Stimulated activated CD8-positive, alpha-beta memory T cell treated with anti-CD3 and anti-CD28 coated beads, Interleukin-2, amount 100 ng/mL, for 48 hours (primary cell): Measurements from ENCODE around the gene VPS45.
"Not testable (repeated sequence)": the region's sequence is repeated elsewhere in the genome, so short reads cannot be mapped to it uniquely, and the experiment has no call there.

Experiments
- DNase-seq, 2 donors: peaks; one replicate each; pipeline ENCODE4 v3.0.0-alpha.2; 2020; ENCODE audit warnings: low read depth in 2 of 2

VPS45 gene

GRCh38 chr1:150132372-150132771 is 64.8 kb downstream of the VPS45 start:
- DNase-seq, result no peak

DNA sequence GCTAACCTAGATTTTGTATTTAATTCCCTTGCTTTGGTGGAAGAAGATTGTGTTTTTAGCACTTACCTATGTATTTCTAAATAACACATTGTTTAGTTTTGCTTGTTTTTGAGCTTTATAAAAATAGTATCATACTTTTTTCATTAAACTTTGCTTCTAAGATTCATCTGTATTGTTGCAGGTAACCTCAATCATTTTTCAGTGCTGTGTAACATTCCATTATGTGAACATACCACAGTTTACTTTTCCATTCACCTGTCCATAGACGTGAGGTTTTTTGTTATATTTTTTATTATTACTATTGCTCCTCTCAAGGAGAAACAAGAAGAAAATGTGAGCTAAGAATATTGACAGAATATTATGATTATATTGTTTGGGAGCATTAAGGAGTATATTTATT is 67.0 kb downstream of the VPS45 start:
- DNase-seq, result no peak

DNA sequence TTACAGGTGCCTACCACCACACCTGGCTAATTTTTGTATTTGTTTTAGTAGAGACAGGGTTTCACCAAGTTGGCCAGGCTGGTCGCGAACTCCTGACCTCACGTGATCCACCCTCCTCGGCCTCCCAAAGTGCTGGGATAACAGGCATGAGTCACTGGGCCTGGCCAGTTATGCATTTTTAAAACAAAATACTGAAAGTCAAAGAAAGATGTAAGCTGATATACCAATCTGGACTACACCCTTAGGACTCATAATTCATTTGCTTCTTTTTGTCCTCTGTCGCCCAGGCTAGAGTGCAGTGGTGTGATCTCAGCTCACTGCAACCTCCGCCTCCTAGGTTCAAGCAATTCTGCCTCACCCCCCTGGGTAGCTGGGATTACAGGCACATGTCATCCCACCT is 67.8 kb downstream of the VPS45 start:
- DNase-seq, result not testable (repeated sequence)

GRCh38 chr1:150138044-150138443 is 70.5 kb downstream of the VPS45 start:
- DNase-seq, result no peak

GRCh38 chr1:150141452-150141851 is 73.9 kb downstream of the VPS45 start:
- no peak for DNase-seq

GRCh38 chr1:150142083-150142482 is 74.5 kb downstream of the VPS45 start:
- no peak for DNase-seq

GRCh38 chr1:150144606-150145005 is 77.0 kb downstream of the VPS45 start:
- DNase-seq, result no peak

- not testable (repeated sequence) for DNase-seq
Observed at GRCh38 chr1:150146016-150146415, 78.4 kb downstream of the VPS45 start.

GRCh38 chr1:150146849-150147542 is 79.4 kb downstream of the VPS45 start:
- no peak for DNase-seq

GRCh38 chr1:150148837-150149270 is 81.3 kb downstream of the VPS45 start:
- no peak for DNase-seq

DNA sequence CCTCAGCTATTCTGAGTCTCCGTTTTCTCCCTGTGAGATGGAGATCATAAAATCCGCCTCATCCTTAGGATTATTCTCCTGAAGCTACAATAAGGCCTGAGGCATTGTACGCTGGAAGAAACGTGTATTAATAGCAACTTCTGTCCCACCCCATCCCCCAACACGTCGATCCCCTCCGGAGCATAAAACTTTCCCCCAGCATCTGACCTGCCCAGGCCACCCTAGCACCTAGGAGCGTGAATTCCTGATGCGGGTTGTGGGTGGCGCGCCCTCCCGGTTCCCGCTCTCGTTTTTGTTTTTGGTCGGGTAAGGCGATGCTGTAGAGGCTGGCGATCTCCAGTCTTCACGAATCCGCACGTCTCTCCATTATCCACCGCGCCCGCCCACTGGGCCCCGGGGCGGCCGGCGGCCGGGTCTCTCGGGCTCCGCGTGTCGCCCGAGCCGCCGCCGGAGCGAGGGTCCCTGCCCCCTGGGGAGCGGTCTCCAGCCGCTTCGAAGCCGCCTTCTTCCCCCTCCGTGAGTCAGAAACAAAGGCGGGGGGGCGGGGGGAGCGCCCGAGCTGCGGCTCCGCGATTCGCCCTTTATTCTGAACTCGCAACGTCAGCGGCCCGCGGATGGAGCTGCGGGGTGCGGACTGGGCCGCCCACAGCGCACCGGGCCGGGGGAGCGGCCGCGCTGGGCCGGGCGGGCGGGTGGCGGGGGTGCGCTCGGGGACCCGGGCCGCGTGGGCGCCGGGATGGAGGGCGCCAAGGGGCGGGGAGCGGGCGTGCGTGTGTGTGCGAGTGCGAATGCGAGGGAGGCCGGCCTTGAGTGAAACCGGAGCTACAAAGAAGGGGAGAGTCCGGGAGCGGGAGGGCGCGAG is 81.9 kb downstream of the VPS45 start, which contains the start of gene PLEKHO1:
PLEKHO1 (plus strand) TSS at position 646 of the 862 bp plus-strand sequence. CDS start 342 bp downstream, outside the sequence.
- DNase-seq, result peak; percentile 68 to 69

- DNase-seq, result no peak
Observed at GRCh38 chr1:150150133-150151021, 82.8 kb downstream of the VPS45 start.

- peak in 1 of 2 donors; percentile 42 for DNase-seq
Observed at GRCh38 chr1:150151291-150152181, 84.0 kb downstream of the VPS45 start.

DNA sequence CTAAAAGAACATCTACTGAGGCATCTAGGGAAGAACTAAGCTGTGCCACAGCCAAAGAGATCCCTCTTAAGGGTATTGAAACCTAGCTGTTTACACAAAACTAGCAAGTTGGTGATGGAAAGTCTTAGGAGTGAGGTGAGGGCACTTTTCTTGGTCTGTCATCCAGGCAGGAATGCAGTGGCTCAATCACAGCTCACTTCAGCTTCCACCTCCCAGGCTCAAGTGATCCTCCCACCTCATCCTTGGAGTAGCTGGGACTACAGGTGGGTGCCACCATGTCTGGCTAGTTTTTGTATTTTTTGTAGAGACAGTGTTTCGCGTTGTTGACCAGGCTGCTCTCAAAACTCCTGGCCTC is 84.6 kb downstream of the VPS45 start:
- DNase-seq, result no peak

DNA sequence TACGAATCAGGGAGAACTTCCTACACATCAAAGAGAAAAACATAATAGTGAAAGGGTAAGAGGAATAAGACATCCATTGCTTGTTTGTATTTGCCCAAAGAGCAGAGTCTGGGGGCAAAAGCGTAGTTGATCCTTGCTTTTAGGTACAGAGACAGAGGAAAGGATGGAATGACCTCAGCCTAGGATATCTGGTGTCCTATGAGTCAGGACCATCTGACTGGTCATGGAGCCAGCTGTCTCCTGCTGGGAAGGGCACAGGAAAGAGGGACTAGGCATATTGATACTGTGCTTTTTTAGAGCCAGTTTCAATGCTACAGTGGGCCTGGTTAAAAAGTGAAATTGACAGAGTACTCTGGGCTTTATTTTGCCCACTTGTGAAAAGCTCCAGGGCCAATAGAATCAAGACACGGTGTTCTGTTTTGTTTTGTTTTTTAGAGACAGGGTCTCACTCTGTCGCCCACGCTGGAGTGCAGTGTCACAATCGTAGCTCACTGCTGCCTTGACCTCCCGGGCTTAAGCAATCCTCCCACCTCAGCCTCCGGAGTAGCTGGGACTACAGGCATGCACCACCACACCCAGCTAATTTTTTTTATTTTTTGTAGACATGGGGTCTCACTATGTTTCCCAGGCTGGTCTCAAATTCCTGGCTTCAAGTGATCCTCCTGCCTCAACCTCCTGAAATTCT is 85.3 kb downstream of the VPS45 start:
- no peak for DNase-seq

- DNase-seq, result no peak
Observed at GRCh38 chr1:150154143-150154542, 86.6 kb downstream of the VPS45 start.

DNA sequence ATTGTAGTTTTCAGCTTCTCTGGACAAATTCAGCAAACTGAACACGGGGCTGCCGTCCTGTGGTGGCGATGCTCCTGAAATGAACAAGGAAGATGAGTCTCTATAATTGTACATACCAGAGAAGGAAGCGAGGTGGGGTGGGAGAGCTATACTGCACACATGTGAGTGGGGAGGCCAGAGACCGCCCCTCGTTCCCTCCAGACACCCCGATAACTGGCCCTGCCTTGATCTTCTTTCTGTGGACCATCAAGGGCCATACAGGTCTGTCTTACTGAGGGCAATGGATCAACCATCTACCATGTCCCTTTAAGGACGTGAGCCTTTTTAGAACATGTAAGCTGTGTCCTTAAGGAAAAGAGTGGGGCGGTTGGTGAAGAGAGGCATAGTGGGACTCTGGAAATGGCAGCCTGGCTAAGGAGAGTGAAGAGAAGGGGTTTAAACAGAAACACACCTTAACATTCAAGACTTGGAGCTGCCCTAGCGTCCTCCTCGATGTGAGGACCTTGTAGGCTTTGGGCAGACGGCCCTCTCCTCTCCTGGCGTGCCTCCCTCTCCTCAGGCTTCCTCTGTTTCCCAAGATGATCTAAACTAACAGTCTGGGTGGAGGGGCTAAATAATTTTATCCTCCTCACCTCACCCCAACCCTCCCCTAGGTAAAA is 88.0 kb downstream of the VPS45 start:
- DNase-seq, result no peak

GRCh38 chr1:150156868-150157603 is 89.5 kb downstream of the VPS45 start:
- DNase-seq, result no peak

DNA sequence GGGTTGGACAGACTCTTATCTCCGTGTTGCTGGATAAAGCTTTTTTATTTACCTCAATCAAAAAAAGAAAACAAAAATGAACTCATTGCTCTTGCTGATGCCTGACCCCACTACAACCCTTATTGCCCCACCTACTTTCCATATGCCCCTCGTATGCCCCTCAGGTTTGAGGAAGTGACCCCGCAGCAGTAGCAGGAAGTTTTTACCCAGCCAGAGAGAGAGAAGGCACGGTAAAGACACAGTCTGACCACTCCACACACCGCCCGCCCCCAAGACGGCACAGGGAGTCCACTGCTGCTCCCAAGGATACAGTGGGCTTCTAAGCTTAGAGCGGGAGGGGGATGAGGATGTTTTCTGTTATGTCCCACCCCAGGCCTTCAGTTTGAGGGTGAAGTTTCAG is 92.0 kb downstream of the VPS45 start:
- DNase-seq, result no peak
